ENCODE data around the gene OR51E1.

The OR51E1 gene

GRCh38 chr11:4636962-4637661, 6.7 kb upstream of the OR51E1 start, which contains the start of gene OR51D1:
TSS of gene OR51D1 (plus strand) at chr11:4637477. CDS start at chr11:4639791, 2,314 bp downstream.
- in situ Hi-C loops (cut with MboI; ENCODE audit: low sequenced_read_pairs) = loop anchor here (10.0 to 25.0 kb wide), 4 partner anchors 188 to 1175 kb away; partner anchors contain the start of genes OR51F2, OR51M1 and OR52N2
- no peak within 1 kb of the TSS for H3K4me3 ChIP-seq
- no peaks in the 10 kb centered on the region for H3K4me1 ChIP-seq
- no peaks in the 10 kb centered on the region for H3K9me3 ChIP-seq
- peaks cover 3% of the 10 kb centered on the region for H3K27me3 ChIP-seq (ENCODE audit: low read depth)
- peak; percentile 59 to 80 for DNase-seq (ENCODE audit: low spot score in 2 of 2)
- no peaks in the 10 kb centered on the region for H3K36me3 ChIP-seq (replicated peaks)

- in situ Hi-C loops (cut with MboI; ENCODE audit: low sequenced_read_pairs) = loop anchor here (10.0 to 25.0 kb wide), 4 partner anchors 187 to 1175 kb away; partner anchors contain the start of genes OR51F2, OR51M1 and OR52N2
- DNase-seq (ENCODE audit: low spot score in 2 of 2) = no peak
- peaks cover 3% of the 10 kb centered on the region for H3K27me3 ChIP-seq (ENCODE audit: low read depth)
Measured at GRCh38 chr11:4637662-4638047, 6.1 kb upstream of the OR51E1 start.

GRCh38 chr11:4639931-4640330, 3.9 kb upstream of the OR51E1 start:
- Histone ChIP-seq H3K4me1 (no peaks in the 10 kb centered on the region), H3K4me3 (no peak overlapping the region), H3K27me3 (ENCODE audit: low read depth) (peaks cover 3% of the 10 kb centered on the region), H3K9me3 (no peaks in the 10 kb centered on the region), H3K36me3 (replicated peaks) (no peaks in the 10 kb centered on the region)
- no peak for DNase-seq (ENCODE audit: low spot score in 2 of 2)
- in situ Hi-C loops (cut with MboI; ENCODE audit: low sequenced_read_pairs) = loop anchor here (10.0 to 25.0 kb wide), 4 partner anchors 185 to 1172 kb away; partner anchors contain the start of genes OR51F2, OR51M1 and OR52N2

More at GRCh38 chr11:4637662-4638047, 6.1 kb upstream of the OR51E1 start:
- Histone ChIP-seq H3K9me3 (no peaks in the 10 kb centered on the region), H3K36me3 (replicated peaks) (no peaks in the 10 kb centered on the region), H3K4me3 (no peak overlapping the region), H3K4me1 (no peaks in the 10 kb centered on the region)

- Histone ChIP-seq H3K36me3 (replicated peaks) (no peaks in the 10 kb centered on the region), H3K9me3 (no peaks in the 10 kb centered on the region), H3K27me3 (ENCODE audit: low read depth) (no peaks in the 10 kb centered on the region), H3K4me1 (no peaks in the 10 kb centered on the region), H3K4me3 (no peak overlapping the region)
- peak in 1 of 2 experiments; percentile 15 for DNase-seq (ENCODE audit: low spot score in 2 of 2)
- in situ Hi-C loops (cut with MboI; ENCODE audit: low sequenced_read_pairs) = loop anchor here (25.0 kb wide), 2 partner anchors 746 to 1171 kb away; partner anchors contain the start of genes OR51M1 and OR52N2
Measured at GRCh38 chr11:4641501-4641900, 2.3 kb upstream of the OR51E1 start.

- no peak for DNase-seq (ENCODE audit: low spot score in 2 of 2)
- Histone ChIP-seq H3K4me3 (no peak overlapping the region), H3K4me1 (no peaks in the 10 kb centered on the region), H3K9me3 (no peaks in the 10 kb centered on the region), H3K36me3 (replicated peaks) (no peaks in the 10 kb centered on the region), H3K27me3 (ENCODE audit: low read depth) (no peaks in the 10 kb centered on the region)
- in situ Hi-C loops (cut with MboI; ENCODE audit: low sequenced_read_pairs) = loop anchor here (25.0 kb wide), 2 partner anchors 745 to 1170 kb away; partner anchors contain the start of genes OR51M1 and OR52N2
Measured at GRCh38 chr11:4642043-4642442, 1.7 kb upstream of the OR51E1 start.

GRCh38 chr11:4643076-4643475, 706 bp upstream of the OR51E1 start:
- no peak for DNase-seq (ENCODE audit: low spot score in 2 of 2)
- in situ Hi-C loops (cut with MboI; ENCODE audit: low sequenced_read_pairs) = loop anchor here (25.0 kb wide), 2 partner anchors 744 to 1169 kb away; partner anchors contain the start of genes OR51M1 and OR52N2

GRCh38 chr11:4644233-4644632, 451 bp downstream of the OR51E1 start:
- Histone ChIP-seq H3K4me3 (no peak overlapping the region), H3K27me3 (ENCODE audit: low read depth) (no peaks in the 10 kb centered on the region), H3K36me3 (replicated peaks) (no peaks in the 10 kb centered on the region), H3K4me1 (no peaks in the 10 kb centered on the region), H3K9me3 (no peaks in the 10 kb centered on the region)
- DNase-seq (ENCODE audit: low spot score in 2 of 2) = no peak
- in situ Hi-C loops (cut with MboI; ENCODE audit: low sequenced_read_pairs) = loop anchor here (25.0 kb wide), 2 partner anchors 743 to 1168 kb away; partner anchors contain the start of genes OR51M1 and OR52N2

More at GRCh38 chr11:4643076-4643475, 706 bp upstream of the OR51E1 start:
- no peaks in the 10 kb centered on the region for H3K36me3 ChIP-seq (replicated peaks)
- no peaks in the 10 kb centered on the region for H3K27me3 ChIP-seq (ENCODE audit: low read depth)
- H3K4me1 ChIP-seq = no peaks in the 10 kb centered on the region
- no peaks in the 10 kb centered on the region for H3K9me3 ChIP-seq
- no peak overlapping the region for H3K4me3 ChIP-seq

- Histone ChIP-seq H3K4me3 (no peak overlapping the region), H3K4me1 (no peaks in the 10 kb centered on the region), H3K9me3 (no peaks in the 10 kb centered on the region), H3K36me3 (replicated peaks) (no peaks in the 10 kb centered on the region), H3K27me3 (ENCODE audit: low read depth) (no peaks in the 10 kb centered on the region)
- no peak for DNase-seq (ENCODE audit: low spot score in 2 of 2)
- in situ Hi-C loops (cut with MboI; ENCODE audit: low sequenced_read_pairs) = loop anchor here (25.0 kb wide), 2 partner anchors 741 to 1166 kb away; partner anchors contain the start of genes OR51M1 and OR52N2
Measured at GRCh38 chr11:4645974-4646373, 2.2 kb downstream of the OR51E1 start.

GRCh38 chr11:4647766-4648165, 4.0 kb downstream of the OR51E1 start:
- Histone ChIP-seq H3K27me3 (ENCODE audit: low read depth) (no peaks in the 10 kb centered on the region), H3K9me3 (no peaks in the 10 kb centered on the region), H3K4me1 (no peaks in the 10 kb centered on the region), H3K4me3 (no peak overlapping the region), H3K36me3 (replicated peaks) (no peaks in the 10 kb centered on the region)
- in situ Hi-C loops (cut with MboI; ENCODE audit: low sequenced_read_pairs) = loop anchor here (25.0 kb wide), 2 partner anchors 740 to 1165 kb away; partner anchors contain the start of genes OR51M1 and OR52N2
- DNase-seq (ENCODE audit: low spot score in 2 of 2) = no peak

- Histone ChIP-seq H3K4me3 (no peak overlapping the region), H3K9me3 (no peaks in the 10 kb centered on the region), H3K4me1 (no peaks in the 10 kb centered on the region), H3K27me3 (ENCODE audit: low read depth) (no peaks in the 10 kb centered on the region), H3K36me3 (replicated peaks) (no peaks in the 10 kb centered on the region)
- in situ Hi-C loops (cut with MboI; ENCODE audit: low sequenced_read_pairs) = no loop called here
- no peak for DNase-seq (ENCODE audit: low spot score in 2 of 2)
Measured at GRCh38 chr11:4654635-4655369, 11.0 kb downstream of the OR51E1 start.

GRCh38 chr11:4658629-4659445, 15.1 kb downstream of the OR51E1 start:
- H3K4me1 ChIP-seq = no peaks in the 10 kb centered on the region
- no peak overlapping the region for H3K4me3 ChIP-seq
- no peaks in the 10 kb centered on the region for H3K27me3 ChIP-seq (ENCODE audit: low read depth)
- no peaks in the 10 kb centered on the region for H3K36me3 ChIP-seq (replicated peaks)
- DNase-seq (ENCODE audit: low spot score in 2 of 2) = no peak
- in situ Hi-C loops (cut with MboI; ENCODE audit: low sequenced_read_pairs) = no loop called here
- no peaks in the 10 kb centered on the region for H3K9me3 ChIP-seq

- DNase-seq (ENCODE audit: low spot score in 2 of 2) = no peak
- in situ Hi-C loops (cut with MboI; ENCODE audit: low sequenced_read_pairs) = no loop called here
- Histone ChIP-seq H3K4me1 (no peaks in the 10 kb centered on the region), H3K36me3 (replicated peaks) (no peaks in the 10 kb centered on the region), H3K4me3 (no peak overlapping the region), H3K27me3 (ENCODE audit: low read depth) (peaks cover 6% of the 10 kb centered on the region; the same call in 1 of the 2 replicates), H3K9me3 (no peaks in the 10 kb centered on the region)
Measured at GRCh38 chr11:4662876-4663275, 19.1 kb downstream of the OR51E1 start.

GRCh38 chr11:4664183-4664582, 20.4 kb downstream of the OR51E1 start:
- H3K4me3 ChIP-seq = no peak overlapping the region
- in situ Hi-C loops (cut with MboI; ENCODE audit: low sequenced_read_pairs) = no loop called here
- no peaks in the 10 kb centered on the region for H3K4me1 ChIP-seq
- no peaks in the 10 kb centered on the region for H3K36me3 ChIP-seq (replicated peaks)
- peaks cover 6% of the 10 kb centered on the region; the same call in 1 of the 2 replicates for H3K27me3 ChIP-seq (ENCODE audit: low read depth)
- H3K9me3 ChIP-seq = no peaks in the 10 kb centered on the region
- no peak for DNase-seq (ENCODE audit: low spot score in 2 of 2)
